IPS-18c (cell line): ENCODE results near the gene NUP93.

Experiments used
- H3K4me3 ChIP-seq: 2 replicates; pipeline ENCODE4 v1.7.0; 2013; ENCODE audit warnings: low read depth, mild to moderate bottlenecking, low read length, moderate library complexity; ENCODE audit not compliant: insufficient read depth
- H3K9me3 ChIP-seq: one replicate; pipeline ENCODE4 v1.6.1; 2013; ENCODE audit warnings: mild to moderate bottlenecking, low read length, moderate library complexity; ENCODE audit not compliant: control insufficient read depth, insufficient read depth

Gene NUP93

GRCh38 chr16:56758930-56759329 is 29.0 kb downstream of the NUP93 start:
- no peaks in the 10 kb centered on the region for H3K9me3 ChIP-seq
- H3K4me3 ChIP-seq = no peak overlapping the region

DNA sequence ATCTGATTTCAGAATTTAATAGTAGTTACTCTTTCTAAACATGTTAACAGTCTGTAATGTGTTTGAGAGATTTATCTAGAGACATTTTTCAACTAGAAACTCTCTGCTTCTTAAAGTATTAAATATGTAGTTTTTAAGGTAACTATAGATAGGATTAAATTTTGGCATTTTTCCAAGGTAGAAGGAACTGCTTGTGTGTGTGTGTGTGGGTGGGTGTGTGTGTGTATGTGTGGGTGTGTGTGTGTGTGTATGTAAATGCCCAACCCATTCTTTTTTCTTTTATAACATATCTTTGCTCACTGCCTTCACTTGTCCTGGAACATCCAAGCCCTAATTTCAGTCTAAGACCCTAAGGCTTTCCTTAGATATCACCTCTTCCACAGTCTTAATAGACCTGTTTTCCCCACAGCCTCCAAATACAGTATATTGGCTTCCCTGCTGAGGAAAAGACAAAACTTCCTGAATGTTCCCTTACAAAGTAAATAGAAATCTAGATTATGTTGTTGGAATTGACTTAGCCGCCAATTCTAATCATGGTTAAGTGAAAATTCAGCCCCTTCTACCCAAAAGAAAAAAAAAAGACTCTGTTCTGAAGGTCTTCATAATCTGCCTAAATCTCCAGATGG is 33.5 kb downstream of the NUP93 start:
- Histone ChIP-seq H3K9me3 (no peaks in the 10 kb centered on the region), H3K4me3 (no peak overlapping the region)

- H3K9me3 ChIP-seq = no peaks in the 10 kb centered on the region
- no peak overlapping the region for H3K4me3 ChIP-seq
Observed at GRCh38 chr16:56764835-56765234, 34.9 kb downstream of the NUP93 start.

GRCh38 chr16:56765949-56766348 is 36.0 kb downstream of the NUP93 start:
- H3K4me3 ChIP-seq = no peak overlapping the region
- no peaks in the 10 kb centered on the region for H3K9me3 ChIP-seq

DNA sequence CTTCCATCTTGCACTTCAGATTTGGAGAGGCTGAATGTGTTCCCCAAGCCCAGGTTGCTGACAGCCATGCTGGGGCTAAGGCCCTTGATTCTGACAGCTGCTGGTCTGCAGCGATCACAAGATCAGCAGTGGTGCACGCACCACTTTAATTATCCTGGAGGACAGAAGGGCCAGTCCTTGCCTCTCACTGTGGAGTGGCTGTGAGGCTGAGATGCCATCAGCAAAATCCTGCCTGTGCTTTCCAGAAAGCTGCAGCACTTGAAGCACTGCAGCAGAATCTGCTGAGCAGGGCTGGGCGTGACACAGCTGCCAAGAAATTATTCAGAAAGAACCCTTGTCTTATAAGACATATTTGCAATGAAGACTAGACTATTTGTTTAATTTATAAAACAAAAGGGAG is 37.1 kb downstream of the NUP93 start:
- Histone ChIP-seq H3K4me3 (no peak overlapping the region), H3K9me3 (no peaks in the 10 kb centered on the region)

DNA sequence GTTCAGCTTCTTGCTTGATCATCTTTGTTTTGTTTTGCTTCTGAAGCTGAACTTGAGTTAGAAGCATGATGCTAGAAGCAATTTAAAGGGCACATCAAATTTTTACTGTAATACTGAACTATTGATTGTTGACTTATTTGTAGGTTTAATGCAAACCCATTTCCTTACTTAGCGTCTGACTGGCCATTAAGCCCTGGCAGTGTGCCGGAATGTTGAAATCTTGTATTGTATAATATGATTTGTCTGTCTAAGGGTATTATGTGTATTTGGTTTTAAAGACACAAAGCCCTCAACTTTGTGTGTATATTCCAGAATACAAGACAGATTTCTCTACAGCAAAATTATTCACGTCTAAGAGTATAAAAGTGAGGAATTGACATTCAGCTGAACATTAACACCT is 39.7 kb downstream of the NUP93 start:
- no peak overlapping the region for H3K4me3 ChIP-seq
- H3K9me3 ChIP-seq = no peaks in the 10 kb centered on the region

DNA sequence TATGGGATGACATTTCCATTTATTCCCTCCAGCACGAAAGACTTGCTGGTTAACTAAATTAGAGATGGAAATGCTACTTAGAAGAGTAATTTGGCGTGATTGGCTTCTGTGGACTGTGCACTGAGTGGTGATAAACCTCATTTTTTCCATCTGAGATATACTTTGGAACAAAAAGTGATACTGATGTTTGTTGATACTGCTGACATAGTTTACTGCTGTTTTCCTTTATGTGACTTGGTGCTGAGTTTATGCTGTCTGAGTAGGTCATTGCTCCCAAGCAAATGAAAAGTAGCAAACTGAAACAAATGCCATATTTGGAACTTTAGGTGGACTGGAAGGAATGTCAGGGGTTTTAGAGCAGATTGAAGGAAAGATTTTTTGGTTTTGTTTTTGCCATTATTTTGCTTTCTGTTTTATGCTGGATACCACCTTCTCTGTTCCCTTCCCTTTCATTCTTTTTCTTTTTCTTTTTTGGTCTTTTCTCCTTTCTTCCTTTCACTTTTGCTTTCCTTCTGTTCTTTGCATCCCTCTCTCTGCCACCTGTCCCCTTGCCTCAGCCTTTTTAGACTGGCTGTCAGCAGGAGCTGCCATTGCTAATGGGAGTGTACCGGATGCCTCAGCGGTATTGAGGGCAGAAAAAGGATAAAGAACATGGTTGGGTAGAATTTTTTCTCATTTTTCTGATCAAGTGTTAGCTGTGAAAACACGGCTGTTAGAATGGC is 41.8 kb downstream of the NUP93 start:
- no peaks in the 10 kb centered on the region for H3K9me3 ChIP-seq
- H3K4me3 ChIP-seq = no peak overlapping the region

DNA sequence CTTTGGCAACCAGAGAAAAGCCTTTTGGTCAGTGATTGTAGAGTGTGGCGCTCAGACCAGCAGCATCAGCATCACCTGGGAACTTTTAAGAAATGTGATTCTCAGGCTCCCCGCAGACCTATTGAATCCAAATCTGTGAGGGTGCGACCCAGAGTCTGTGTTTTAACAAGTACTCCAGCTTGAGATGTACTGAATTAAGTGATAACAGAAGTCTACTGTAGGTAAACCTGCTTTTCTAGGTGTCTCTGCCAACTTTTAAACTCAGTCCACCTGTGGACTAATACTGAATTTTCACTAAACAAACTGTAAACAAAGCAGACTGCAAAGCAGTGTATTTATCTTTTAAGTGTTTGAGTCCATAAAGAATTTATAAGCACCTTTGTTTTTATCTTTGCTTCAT is 43.6 kb downstream of the NUP93 start:
- Histone ChIP-seq H3K4me3 (no peak overlapping the region), H3K9me3 (no peaks in the 10 kb centered on the region)

DNA sequence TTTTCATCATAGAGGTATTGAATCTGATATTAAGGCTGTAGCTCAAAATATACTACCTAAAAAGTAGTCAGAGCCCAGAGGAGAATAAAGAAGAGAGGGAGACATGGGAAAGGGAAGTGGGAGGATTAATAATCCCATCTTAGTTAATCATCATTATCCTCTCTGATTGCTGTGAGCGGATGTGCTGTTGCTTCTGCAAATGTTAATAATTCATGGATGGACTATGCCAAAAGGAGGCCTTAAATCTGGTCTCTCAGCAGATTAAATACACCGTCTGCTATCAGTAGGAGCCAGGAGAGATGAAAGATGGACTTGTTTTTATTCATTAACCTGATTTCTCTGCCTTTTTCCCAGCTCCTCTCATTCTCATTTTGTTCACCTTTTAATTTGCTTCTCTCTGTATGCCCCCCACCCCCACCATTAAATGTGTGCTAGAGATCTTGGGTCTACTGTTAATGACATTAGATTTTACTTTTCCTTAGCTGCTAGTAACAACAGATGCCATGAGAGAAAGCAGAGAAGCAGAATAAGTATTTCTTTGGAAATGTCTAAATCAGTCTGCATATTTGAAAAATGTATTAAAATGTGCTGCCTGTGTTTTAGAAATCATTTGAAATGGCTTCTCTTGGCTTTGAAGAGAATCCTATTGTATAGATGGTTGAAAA is 44.2 kb downstream of the NUP93 start:
- no peaks in the 10 kb centered on the region for H3K9me3 ChIP-seq
- H3K4me3 ChIP-seq = no peak overlapping the region

DNA sequence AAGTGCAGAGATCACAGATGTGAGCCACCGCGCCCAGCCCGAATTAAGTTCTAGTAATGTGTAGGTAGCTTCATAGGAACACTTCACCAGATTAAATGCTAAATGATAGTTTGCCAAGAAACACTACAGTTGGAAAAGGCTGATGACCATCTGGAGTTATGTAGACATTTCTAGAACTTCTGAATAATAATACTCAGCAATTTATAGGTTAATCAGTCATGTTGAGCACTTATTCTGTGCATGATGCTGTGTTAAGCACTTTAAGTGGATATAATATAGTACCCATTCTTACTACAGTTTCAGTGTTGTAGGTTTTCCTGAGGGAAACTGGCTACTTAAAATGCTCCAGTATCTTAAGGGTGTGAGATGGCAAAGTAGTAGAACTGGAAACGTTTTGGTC is 45.2 kb downstream of the NUP93 start:
- H3K9me3 ChIP-seq = no peaks in the 10 kb centered on the region

DNA sequence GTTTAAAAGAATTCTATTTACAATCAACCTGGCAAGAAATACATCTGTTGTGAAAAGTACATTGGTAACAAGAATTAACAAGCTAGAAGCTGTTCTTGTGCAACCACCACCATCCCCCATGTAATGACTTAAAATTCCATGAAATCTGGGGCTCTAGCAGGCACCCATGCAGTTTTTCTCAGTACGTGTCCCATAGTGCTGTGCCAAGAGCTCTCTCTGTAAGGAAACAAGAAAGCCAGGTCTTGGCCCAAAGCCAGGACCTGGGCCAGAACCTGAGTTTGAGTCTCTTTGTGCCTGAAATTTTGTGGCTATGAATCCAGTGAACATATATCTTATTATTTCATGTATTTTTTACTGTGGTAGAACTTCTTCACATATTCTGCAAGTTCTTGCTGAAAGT is 46.6 kb downstream of the NUP93 start:
- no peak overlapping the region for H3K4me3 ChIP-seq
- no peaks in the 10 kb centered on the region for H3K9me3 ChIP-seq

More for the DNA sequence above, 45.2 kb downstream of the NUP93 start:
- H3K4me3 ChIP-seq = no peak overlapping the region

- Histone ChIP-seq H3K4me3 (no peak overlapping the region), H3K9me3 (no peaks in the 10 kb centered on the region)
Observed at GRCh38 chr16:56777001-56777400, 47.1 kb downstream of the NUP93 start.

GRCh38 chr16:56777482-56777881 is 47.6 kb downstream of the NUP93 start:
- H3K4me3 ChIP-seq = no peak overlapping the region
- no peaks in the 10 kb centered on the region for H3K9me3 ChIP-seq

DNA sequence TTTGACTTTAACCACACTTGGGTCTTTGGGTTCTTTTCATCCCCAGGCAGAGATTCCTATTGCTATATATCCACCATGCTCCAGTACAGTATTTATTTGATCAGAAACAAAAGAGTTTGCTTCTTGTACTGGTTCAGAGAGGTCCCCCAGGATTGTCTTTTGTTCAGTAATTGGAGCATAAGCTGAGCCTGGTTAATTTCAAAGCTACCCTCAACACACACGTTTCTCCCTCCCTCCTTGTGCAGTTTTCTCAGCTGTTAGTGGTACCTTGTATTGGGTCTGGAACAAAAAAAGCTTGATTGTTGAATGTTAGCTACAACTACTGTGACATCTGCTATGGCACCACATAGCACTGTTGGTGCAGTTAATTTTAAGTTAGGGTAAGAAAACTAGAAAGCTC is 50.0 kb downstream of the NUP93 start:
- Histone ChIP-seq H3K9me3 (no peaks in the 10 kb centered on the region), H3K4me3 (no peak overlapping the region)

DNA sequence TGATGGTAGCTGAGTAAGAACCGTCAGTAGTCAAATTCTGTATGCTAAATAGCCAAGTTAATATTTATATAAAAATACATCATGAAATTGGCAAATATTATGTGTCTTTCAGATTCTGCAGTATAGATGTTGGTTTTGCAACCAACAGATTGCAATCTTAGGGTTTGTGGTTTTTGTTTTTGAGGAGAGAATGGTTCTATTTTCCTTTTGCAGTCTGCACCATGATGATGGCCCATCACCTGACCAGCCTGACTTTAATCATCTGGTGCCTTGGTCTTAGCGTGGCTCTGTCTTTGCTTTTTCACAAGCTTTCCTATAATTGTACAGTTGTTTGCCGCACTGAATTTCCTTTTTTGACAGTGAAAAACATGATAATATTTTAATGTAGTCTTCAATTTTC is 50.7 kb downstream of the NUP93 start:
- no peak overlapping the region for H3K4me3 ChIP-seq
- no peaks in the 10 kb centered on the region for H3K9me3 ChIP-seq

- Histone ChIP-seq H3K4me3 (no peak overlapping the region), H3K9me3 (no peaks in the 10 kb centered on the region)
Observed at GRCh38 chr16:56781528-56781961, 51.6 kb downstream of the NUP93 start.

DNA sequence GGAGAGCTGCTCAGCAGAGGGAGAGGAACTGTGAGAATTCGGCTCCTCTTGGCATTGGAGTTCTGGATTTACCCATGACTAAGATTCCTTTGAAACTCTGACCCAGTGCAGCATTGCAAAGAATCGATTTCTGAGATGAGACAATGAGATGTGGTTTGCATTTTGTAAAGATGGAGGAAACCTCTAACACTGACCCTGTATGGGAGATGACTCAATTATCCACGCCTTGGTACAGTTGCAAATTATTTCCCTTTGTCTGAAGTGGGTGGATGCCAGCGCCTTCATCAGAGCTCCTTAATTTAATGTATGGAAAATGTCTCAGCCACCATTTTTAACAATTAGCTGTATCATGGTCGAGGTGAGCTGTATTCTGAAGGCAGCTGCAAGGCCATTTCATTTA is 53.4 kb downstream of the NUP93 start:
- no peak overlapping the region for H3K4me3 ChIP-seq
- no peaks in the 10 kb centered on the region for H3K9me3 ChIP-seq

GRCh38 chr16:56785317-56785716 is 55.4 kb downstream of the NUP93 start:
- no peak overlapping the region for H3K4me3 ChIP-seq
- H3K9me3 ChIP-seq = no peaks in the 10 kb centered on the region
